NCI-H345 treated with DMSO at 0.1 percent for 48 hours (cell line): ENCODE measurements around the gene PCBP3.

ENCODE experiments used
- DNase-seq: peaks from one replicate; lab custom pipeline; 2025; ENCODE audit not compliant: unreplicated experiment; lab: John Stamatoyannopoulos, UW

PCBP3 gene

DNA sequence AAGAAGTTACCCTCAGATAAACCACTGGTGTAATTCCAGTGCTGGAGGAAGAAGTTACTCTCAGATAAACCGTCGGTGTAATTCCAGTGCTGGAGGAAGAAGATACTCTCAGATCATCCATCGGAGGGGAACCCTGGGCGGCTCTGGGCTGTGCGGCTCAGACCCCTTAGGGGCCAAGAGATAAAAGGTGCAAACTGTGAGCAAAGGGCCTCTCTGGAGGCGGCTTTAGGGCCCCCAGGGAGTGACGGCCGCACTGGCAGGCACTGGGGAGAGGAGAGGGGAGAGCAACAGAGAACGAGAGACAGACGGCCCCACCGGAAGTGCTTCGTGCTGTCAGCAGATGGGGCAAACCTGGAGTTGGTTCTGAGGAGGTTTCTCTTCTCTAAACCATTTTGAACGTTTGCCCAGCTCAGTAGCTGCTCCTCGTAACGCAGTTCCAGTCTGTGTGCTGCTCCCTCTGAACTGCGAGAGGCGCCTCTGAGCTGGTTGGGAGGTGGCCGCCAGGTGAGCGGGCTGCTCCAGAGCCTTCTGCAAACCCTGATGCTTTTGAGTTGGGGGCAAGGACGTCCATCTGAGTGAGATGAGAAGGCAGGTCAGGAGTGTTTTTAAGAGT, 275.4 kb downstream of the PCBP3 start:
- no peak for DNase-seq

DNA sequence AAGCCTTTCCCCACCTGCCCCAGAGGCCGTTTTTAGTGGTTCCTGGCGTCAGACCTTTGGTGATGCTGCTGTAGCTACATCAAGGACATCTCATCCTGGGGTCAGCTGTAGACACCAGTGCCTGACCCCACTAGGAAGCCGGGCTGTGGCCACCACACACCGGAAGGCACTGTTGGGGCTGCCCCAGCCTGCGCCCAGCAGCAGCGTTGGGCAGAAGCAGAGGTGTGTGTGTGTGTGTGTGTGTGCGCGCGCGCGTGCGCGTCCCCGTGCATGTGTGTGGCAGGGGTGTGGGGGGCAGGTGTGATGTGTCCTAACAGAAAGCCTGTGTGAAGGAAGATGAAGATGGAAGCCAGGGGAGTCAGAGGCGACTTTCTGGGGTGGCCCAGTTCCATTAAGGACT, 276.1 kb downstream of the PCBP3 start:
- DNase-seq = no peak

DNA sequence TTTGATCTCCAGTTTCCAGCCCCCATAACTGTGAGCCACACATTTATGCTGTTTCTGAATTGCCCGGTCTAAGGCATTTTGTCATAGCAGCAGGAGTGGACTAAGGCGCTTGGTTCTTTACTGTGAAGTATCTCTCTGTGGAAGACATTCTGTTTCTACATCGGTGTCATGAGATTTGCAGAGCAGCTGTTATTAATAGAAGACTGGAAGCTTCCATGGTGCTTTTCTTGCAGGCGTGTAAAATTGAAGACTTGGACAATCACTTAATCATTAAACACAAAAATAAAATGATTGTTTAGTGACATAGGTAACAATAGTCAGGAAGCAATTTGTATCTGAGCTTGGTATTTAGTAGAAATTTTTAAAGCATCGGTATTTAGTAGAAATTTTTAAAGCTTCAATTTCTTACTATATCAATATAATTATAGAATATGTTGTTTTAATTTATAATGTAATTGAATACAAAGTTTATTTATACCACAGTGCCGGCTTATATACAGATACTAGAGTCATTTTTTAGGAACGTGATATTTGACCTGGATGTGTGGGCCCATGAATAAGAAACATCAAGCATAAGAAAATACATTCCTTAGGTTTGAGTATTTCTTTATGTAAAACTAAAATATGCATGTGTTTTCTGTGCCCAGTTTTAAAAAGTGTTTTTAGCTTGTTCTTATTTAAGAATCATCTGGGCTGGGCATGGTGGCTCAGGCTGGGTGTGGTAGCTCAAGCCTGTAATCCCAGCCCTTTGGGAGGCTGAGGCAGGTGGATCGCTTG, 277.5 kb downstream of the PCBP3 start:
- DNase-seq = no peak

DNA sequence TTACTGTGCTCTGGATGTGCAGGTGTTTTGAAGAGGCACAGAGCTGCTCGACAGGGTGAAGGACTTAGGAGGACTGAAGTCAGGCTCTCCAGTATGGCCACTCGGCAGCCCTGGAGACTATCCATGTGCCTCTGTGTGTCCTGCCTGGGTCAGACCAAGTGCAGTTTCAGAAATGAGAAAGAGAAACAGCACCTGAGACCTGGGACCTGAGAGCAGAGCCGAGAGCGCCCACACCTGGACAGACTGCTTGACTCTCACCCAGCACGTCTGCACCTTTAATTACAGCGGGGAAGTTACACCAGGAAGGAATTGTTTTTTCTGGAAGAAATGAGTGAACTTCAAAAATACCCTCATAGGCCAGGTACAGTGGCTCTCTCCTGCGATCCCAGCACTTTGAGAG, 278.4 kb downstream of the PCBP3 start:
- DNase-seq = no peak

DNA sequence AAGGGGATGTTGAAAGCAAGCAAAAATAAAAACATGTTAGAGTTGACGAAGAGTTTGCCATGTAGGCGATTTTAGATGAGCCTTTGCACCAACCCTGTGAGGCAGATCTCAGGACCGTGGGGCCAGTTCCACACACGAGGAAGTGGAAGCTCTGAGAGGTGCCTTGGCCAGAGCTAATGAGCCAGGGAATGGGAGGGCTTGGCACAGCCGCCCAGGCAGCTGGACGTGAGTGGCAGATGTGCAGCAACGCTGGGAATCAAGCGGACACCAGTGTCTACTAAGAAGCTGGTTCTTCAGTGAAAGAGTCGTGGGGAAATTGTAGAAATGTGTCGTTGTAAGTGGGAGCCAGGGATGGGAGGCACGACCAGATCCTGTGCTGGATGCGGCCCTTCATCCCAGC, 279.1 kb downstream of the PCBP3 start:
- no peak for DNase-seq

- no peak for DNase-seq
Measured at GRCh38 chr21:45923146-45923545, 279.6 kb downstream of the PCBP3 start.

DNA sequence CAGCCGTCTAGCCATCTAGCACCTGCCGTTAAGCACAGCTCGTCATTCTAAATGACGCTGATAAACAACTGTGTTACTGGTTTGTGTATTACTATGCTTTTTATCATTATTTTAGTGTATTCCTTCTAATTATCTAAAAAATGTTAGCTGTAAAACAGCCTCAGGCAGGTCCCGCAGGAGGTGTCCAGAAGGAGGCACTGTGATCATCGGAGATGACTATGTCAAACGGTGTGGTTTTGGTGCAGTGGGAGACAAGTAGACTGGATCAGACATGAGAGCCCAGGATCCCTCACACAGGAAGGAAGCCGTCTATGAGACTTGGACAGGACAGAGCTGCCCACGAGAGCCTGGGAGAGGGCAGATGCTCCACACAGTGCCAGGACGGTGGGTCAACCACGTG, 282.8 kb downstream of the PCBP3 start:
- DNase-seq = no peak

DNA sequence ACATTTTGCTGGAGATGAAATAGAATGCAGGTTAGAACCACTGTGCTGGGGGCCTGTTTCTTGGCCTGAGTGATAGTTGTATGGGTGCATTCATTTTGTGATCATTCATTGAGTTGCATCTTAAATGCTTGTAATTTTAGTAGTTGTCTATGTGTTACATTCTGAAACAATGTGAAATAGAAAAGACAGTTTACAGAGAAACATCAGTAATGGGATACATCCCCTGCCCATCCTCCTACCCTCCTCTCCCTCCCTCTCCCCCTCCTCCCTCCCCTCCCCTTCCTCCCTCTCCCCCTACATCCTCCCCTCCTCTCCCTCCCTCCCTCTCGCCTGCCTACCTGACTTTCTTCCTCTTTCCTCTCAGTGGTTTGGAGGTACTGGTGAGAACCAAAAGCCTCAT, 283.5 kb downstream of the PCBP3 start:
- no peak for DNase-seq

- no peak for DNase-seq
Measured at GRCh38 chr21:45927851-45928850, 284.6 kb downstream of the PCBP3 start.

GRCh38 chr21:45929449-45929848, 285.9 kb downstream of the PCBP3 start:
- DNase-seq = no peak

- no peak for DNase-seq
Measured at GRCh38 chr21:45930231-45930760, 286.8 kb downstream of the PCBP3 start.

- no peak for DNase-seq
Measured at GRCh38 chr21:45930792-45931191, 287.3 kb downstream of the PCBP3 start.

GRCh38 chr21:45931397-45931969, 288.0 kb downstream of the PCBP3 start:
- no peak for DNase-seq

DNA sequence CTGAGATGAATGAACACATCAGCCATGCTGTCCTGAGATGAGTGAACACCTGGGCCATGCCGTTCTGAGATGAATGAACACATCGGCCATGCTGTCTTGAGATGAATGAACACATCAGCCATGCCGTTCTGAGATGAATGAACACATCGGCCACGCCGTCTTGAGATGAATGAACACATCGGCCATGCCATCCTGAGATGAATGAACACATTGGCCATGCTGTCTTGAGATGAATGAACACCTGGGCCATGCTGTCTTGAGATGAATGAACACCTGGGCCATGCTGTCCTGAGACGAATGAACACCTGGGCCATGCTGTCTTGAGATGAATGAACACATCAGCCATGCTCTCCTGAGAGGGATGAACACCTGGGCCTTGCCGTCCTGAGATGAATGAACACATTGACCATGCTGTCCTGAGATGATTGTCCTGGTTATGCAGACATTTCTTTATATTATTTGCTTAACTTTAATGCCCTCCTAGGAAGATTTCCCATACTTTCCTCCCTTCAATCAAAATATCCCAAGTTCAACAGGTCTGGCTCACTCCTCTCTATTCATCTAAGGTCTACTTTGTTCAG, 289.5 kb downstream of the PCBP3 start:
- DNase-seq = no peak

GRCh38 chr21:45934085-45934484, 290.6 kb downstream of the PCBP3 start:
- no peak for DNase-seq

DNA sequence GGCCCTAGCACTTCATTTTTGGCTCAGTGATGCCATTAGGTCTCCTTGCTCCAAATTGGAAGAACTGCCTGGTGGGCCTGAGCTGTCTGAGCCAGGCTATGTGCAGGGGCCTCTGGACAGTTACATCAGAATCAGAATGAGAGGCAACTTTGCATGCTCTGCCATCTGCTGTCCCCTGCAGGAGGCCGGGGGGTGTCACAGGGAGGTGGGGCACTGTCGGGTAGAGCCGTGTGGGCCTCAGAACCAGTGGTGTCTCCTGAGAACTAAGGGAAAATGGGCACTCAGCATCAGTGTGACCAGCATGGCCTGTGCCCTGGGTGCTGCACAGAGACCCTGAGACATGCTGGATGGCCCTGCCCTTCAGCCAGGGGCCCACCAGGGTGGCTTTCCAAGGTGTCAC, 291.0 kb downstream of the PCBP3 start:
- no peak for DNase-seq

- DNase-seq = no peak
Measured at GRCh38 chr21:45935628-45936027, 292.1 kb downstream of the PCBP3 start.

- DNase-seq = no peak
Measured at GRCh38 chr21:45937721-45938452, 294.4 kb downstream of the PCBP3 start.

DNA sequence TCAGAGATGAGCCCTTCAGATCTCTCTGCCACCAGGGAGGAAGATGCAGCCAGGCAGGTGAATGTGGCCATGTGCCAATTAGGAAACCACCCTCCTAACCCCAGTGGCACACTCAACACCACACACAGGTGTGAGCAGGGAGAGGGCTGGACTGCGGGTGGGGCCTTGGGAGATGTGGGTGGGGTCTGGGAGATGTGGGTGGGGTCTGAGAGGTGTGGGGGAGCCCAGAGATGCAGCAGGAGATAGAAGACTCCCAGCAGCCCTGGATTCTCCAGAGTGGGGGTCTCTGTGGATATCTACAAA, 294.9 kb downstream of the PCBP3 start:
- no peak for DNase-seq

GRCh38 chr21:45938811-45939520, 295.4 kb downstream of the PCBP3 start:
- no peak for DNase-seq
